H1 (cell line): Measurements from ENCODE around the gene CA10. TPM values are rescaled to one million over a fixed set of nuclear protein-coding genes. Genes with fewer than 3 reads are reported as not detected.

Experiments used
- CTCF ChIA-PET: fragments of 300-600 bp; sonication (Branson Sonifier 250); formaldehyde crosslinking; loops from one replicate; lab custom pipeline; 2021; ENCODE audit not compliant: partially characterized antibody; lab: Charles Lee
- POLR2A ChIA-PET: fragments of 300-600 bp; sonication (Branson Sonifier 250); formaldehyde crosslinking; loops from one replicate; lab custom pipeline; 2021; ENCODE audit warnings: inconsistent platforms; ENCODE audit not compliant: partially characterized antibody; lab: Charles Lee
- DNase-seq, 2 experiments: peaks; one replicate each; pipeline versions ENCODE4 v3.0.0 to v3.0.0-alpha.2; 2010 to 2022; ENCODE audit warnings: low spot score in 2 of 2, low read depth in 1 of 2, mixed read lengths in 1 of 2
- FAIRE-seq: peaks from 2 replicates; lab custom pipeline; 2011; peaks lifted over from hg19 to GRCh38; lab: Jason Lieb, UNC
- H2AFZ ChIP-seq: 2 replicates; pipeline ENCODE4 v1.8.1; 2012; ENCODE audit warnings: low read length, inconsistent platforms
- H2AK5ac ChIP-seq: 2 replicates; pipeline ENCODE4 v1.6.1; 2013; ENCODE audit warnings: low read depth, low read length
- H2BK120ac ChIP-seq: replicated peaks from 2 replicates; pipeline ENCODE3; 2013; ENCODE audit warnings: low read depth, low read length, inconsistent platforms
- H2BK12ac ChIP-seq: 2 replicates; pipeline ENCODE4 v1.6.1; 2013; ENCODE audit warnings: low read depth, low read length
- H2BK15ac ChIP-seq: 2 replicates; pipeline ENCODE4 v1.6.1; 2013; ENCODE audit warnings: low read length
- H2BK20ac ChIP-seq: 2 replicates; pipeline ENCODE4 v1.6.1; 2013; ENCODE audit warnings: low read length
- H2BK5ac ChIP-seq: 2 replicates; pipeline ENCODE4 v1.6.1; 2013; ENCODE audit warnings: low read depth, low read length
- H3K14ac ChIP-seq: 2 replicates; pipeline ENCODE4 v1.6.1; 2013; ENCODE audit warnings: inconsistent platforms; ENCODE audit not compliant: insufficient read length
- H3K18ac ChIP-seq: 2 replicates; pipeline ENCODE4 v1.6.1; 2013; ENCODE audit warnings: low read length; ENCODE audit errors: extremely low read depth
- H3K23ac ChIP-seq: 2 replicates; pipeline ENCODE4 v1.6.1; 2013; ENCODE audit warnings: inconsistent platforms; ENCODE audit not compliant: insufficient read length
- H3K23me2 ChIP-seq: 2 replicates; pipeline ENCODE4 v1.6.1; 2013; ENCODE audit warnings: low read depth, low read length
- H3K27ac ChIP-seq: 2 replicates; pipeline ENCODE4 v1.6.1; 2011; ENCODE audit warnings: low read depth, low read length, inconsistent platforms
- H3K27me3 ChIP-seq, 4 experiments: replicated peaks in 1 of 4; 1 replicate in 1 of 4; 2 replicates in 3 of 4; pipeline versions ENCODE4 v1.6.1 to v1.8.1; 2011 to 2013; ENCODE audit warnings: low read length in 3 of 4, mild to moderate bottlenecking in 3 of 4, inconsistent platforms in 2 of 4, mixed read lengths in 2 of 4, moderate library complexity in 1 of 4; ENCODE audit not compliant: control insufficient read depth in 3 of 4, insufficient read depth in 3 of 4; ENCODE audit errors: extremely low read depth in 1 of 4
- H3K36me3 ChIP-seq, 4 experiments: 2 replicates each; pipeline versions ENCODE4 v1.6.1 to v1.8.1; 2011 to 2013; ENCODE audit warnings: mild to moderate bottlenecking in 4 of 4, low read length in 3 of 4, moderate library complexity in 2 of 4, control low read depth in 1 of 4, inconsistent platforms in 1 of 4; ENCODE audit not compliant: insufficient read depth in 4 of 4, control insufficient read depth in 2 of 4
- H3K4ac ChIP-seq: replicated peaks from 2 replicates; pipeline ENCODE3; 2013; ENCODE audit warnings: low read length, low read depth, mixed read lengths, inconsistent platforms; ENCODE audit not compliant: insufficient read length
- H3K4me1 ChIP-seq, 4 experiments: replicated peaks in 1 of 4; 1 replicate in 1 of 4; 2 replicates in 3 of 4; pipeline versions ENCODE4 v1.6.1 to v1.8.1; 2011 to 2013; ENCODE audit warnings: low read length in 3 of 4, inconsistent platforms in 2 of 4, mixed read lengths in 1 of 4; ENCODE audit not compliant: insufficient read depth in 4 of 4, control insufficient read depth in 3 of 4
- H3K4me2 ChIP-seq, 2 experiments: 2 replicates each; pipeline versions ENCODE4 v1.6.1 to v1.8.1; 2011 to 2013; ENCODE audit warnings: low read depth in 2 of 2, low read length in 2 of 2, control low read depth in 1 of 2, inconsistent platforms in 1 of 2, mild to moderate bottlenecking in 1 of 2; ENCODE audit not compliant: insufficient read depth in 1 of 2
- H3K4me3 ChIP-seq, 4 experiments: fragments of 200-600, 300-600 bp in 1 of 4; sonication (generic), shearing (Covaris generic), sonication (Bioruptor Twin) in 1 of 4; 2 replicates each; pipeline versions ENCODE4 v1.5.1 to v1.8.1; 2011 to 2016; ENCODE audit warnings: low read length in 4 of 4, low read depth in 3 of 4, control low read depth in 2 of 4, inconsistent platforms in 2 of 4, mild to moderate bottlenecking in 2 of 4, mixed read lengths in 1 of 4, moderate library complexity in 1 of 4; ENCODE audit not compliant: insufficient read depth in 2 of 4; ENCODE audit errors: extremely low read depth in 1 of 4
- H3K56ac ChIP-seq: replicated peaks from 2 replicates; pipeline ENCODE3; 2013; ENCODE audit warnings: low read depth, mild to moderate bottlenecking, mixed read lengths, low read length, inconsistent platforms; ENCODE audit not compliant: insufficient read length
- H3K79me1 ChIP-seq: 2 replicates; pipeline ENCODE4 v1.6.1; 2013; ENCODE audit warnings: low read depth, low read length, control low read depth
- H3K79me2 ChIP-seq, 2 experiments: 2 replicates each; pipeline versions ENCODE4 v1.6.1 to v1.8.1; 2012 to 2013; ENCODE audit warnings: low read length in 2 of 2, mild to moderate bottlenecking in 2 of 2, inconsistent platforms in 1 of 2; ENCODE audit not compliant: insufficient read depth in 2 of 2, control insufficient read depth in 1 of 2
- H3K9ac ChIP-seq, 4 experiments: replicated peaks in 1 of 4; 1 replicate in 1 of 4; 2 replicates in 3 of 4; pipeline versions ENCODE4 v1.6.1 to v1.8.1; 2011 to 2013; ENCODE audit warnings: low read depth in 3 of 4, low read length in 3 of 4, control low read depth in 2 of 4, mild to moderate bottlenecking in 2 of 4, moderate library complexity in 2 of 4, inconsistent platforms in 1 of 4; ENCODE audit errors: extremely low read depth in 1 of 4
- H3K9me3 ChIP-seq, 2 experiments: 2 replicates each; pipeline versions ENCODE4 v1.6.1 to v1.8.1; 2012 to 2013; ENCODE audit warnings: mild to moderate bottlenecking in 2 of 2, moderate library complexity in 2 of 2, control low read depth in 1 of 2, inconsistent platforms in 1 of 2, low read depth in 1 of 2, low read length in 1 of 2, mixed read lengths in 1 of 2; ENCODE audit not compliant: insufficient read depth in 2 of 2
- H4K20me1 ChIP-seq, 2 experiments: replicated peaks in 1 of 2; 2 replicates each; pipeline versions ENCODE3 to v1.8.1; 2011 to 2013; ENCODE audit warnings: inconsistent platforms in 2 of 2, low read length in 2 of 2, mild to moderate bottlenecking in 1 of 2; ENCODE audit not compliant: insufficient read depth in 2 of 2, control insufficient read depth in 1 of 2
- H4K5ac ChIP-seq: 2 replicates; pipeline ENCODE4 v1.6.1; 2013; ENCODE audit warnings: low read length, low read depth, mixed read lengths, inconsistent platforms; ENCODE audit not compliant: insufficient read length
- H4K8ac ChIP-seq: 2 replicates; pipeline ENCODE4 v1.8.0; 2013; ENCODE audit warnings: mild to moderate bottlenecking, moderate library complexity, low read length, inconsistent platforms; ENCODE audit not compliant: insufficient read depth; ENCODE audit errors: extremely low read depth
- H4K91ac ChIP-seq: replicated peaks from 2 replicates; pipeline ENCODE3; 2013; ENCODE audit warnings: low read length, mixed read lengths, inconsistent platforms; ENCODE audit not compliant: insufficient read length
- ASH2L ChIP-seq: fragments of 200-600, 300-600 bp; sonication (generic); IDR thresholded peaks from one replicate; pipeline ENCODE4 v1.7.1; 2017; ENCODE audit warnings: low read length
- BRCA1 ChIP-seq: IDR thresholded peaks from 2 replicates; pipeline ENCODE4 v1.6.1; 2012; ENCODE audit warnings: low read depth, low read length, improper control_type of control experiment
- CHD2 ChIP-seq: IDR thresholded peaks from 2 replicates; pipeline ENCODE4 v1.6.1; 2012; ENCODE audit warnings: low read length, improper control_type of control experiment
- HDAC6 ChIP-seq: IDR thresholded peaks from one replicate; pipeline ENCODE4 v1.7.1; 2012; ENCODE audit warnings: low read depth, mild to moderate bottlenecking, inconsistent platforms, low read length, moderate library complexity
- JUND ChIP-seq: IDR thresholded peaks from 2 replicates; pipeline ENCODE4 v1.6.1; 2011; ENCODE audit warnings: mild to moderate bottlenecking, improper control_type of control experiment, low read length
- KDM4A ChIP-seq: IDR thresholded peaks from one replicate; pipeline ENCODE4 v1.7.1; 2012; ENCODE audit warnings: low read depth, mild to moderate bottlenecking, moderate library complexity, low read length, inconsistent platforms; ENCODE audit not compliant: severe bottlenecking
- MAX ChIP-seq: IDR thresholded peaks from 2 replicates; pipeline ENCODE4 v1.6.1; 2012; ENCODE audit warnings: inconsistent platforms
- PHF8 ChIP-seq: fragments of 200-600 bp; sonication (generic); conservative IDR thresholded peaks from 2 replicates; pipeline ENCODE4 v1.7.1; 2012; ENCODE audit warnings: low read depth, mild to moderate bottlenecking, inconsistent platforms, low read length, moderate library complexity
- POLR2AphosphoS5 ChIP-seq: IDR thresholded peaks from 2 replicates; pipeline ENCODE4 v1.6.1; 2011; ENCODE audit warnings: low read depth, low read length
- RBBP5 ChIP-seq: IDR thresholded peaks from 2 replicates; pipeline ENCODE4 v1.7.1; 2012; ENCODE audit warnings: low read depth, mild to moderate bottlenecking, inconsistent platforms, low read length, moderate library complexity, borderline replicate concordance
- RNF2 ChIP-seq: fragments of 200-900, 300-1000 bp; sonication (generic); IDR thresholded peaks from 2 replicates; pipeline ENCODE4 v1.7.1; 2016; ENCODE audit warnings: borderline replicate concordance, low read depth, mild to moderate bottlenecking, antibody characterized with exemption, low read length; ENCODE audit not compliant: poor library complexity, severe bottlenecking; ENCODE audit errors: missing control alignments
- SAP30 ChIP-seq: fragments of 300-600 bp; sonication (generic); IDR thresholded peaks from 2 replicates; pipeline ENCODE4 v1.7.1; 2012; ENCODE audit warnings: low read length, moderate library complexity, mild to moderate bottlenecking, inconsistent platforms; ENCODE audit not compliant: insufficient read depth, insufficient replicate concordance
- SRF ChIP-seq: IDR thresholded peaks from 2 replicates; pipeline ENCODE4 v1.6.1; 2011; ENCODE audit warnings: mild to moderate bottlenecking, low read depth, low read length, moderate library complexity
- SUZ12 ChIP-seq: fragments of 200-600 bp; sonication (generic); IDR thresholded peaks from 2 replicates; pipeline ENCODE4 v1.6.1; 2012; ENCODE audit warnings: mild to moderate bottlenecking, inconsistent platforms, low read length, moderate library complexity, mixed read lengths
- TBP ChIP-seq: IDR thresholded peaks from 2 replicates; pipeline ENCODE4 v1.6.1; 2011; ENCODE audit warnings: low read depth, low read length, improper control_type of control experiment
- WGBS, 2 experiments: shearing (Covaris generic) in 1 of 2; methylation state at CpG; one replicate each; pipeline versions ENCODE4 v1.1.6 to v1.1.7; 2013 to 2015; ENCODE audit warnings: low lambda C conversion rate in 2 of 2, mixed read lengths in 2 of 2, inconsistent platforms in 1 of 2, low coverage in 1 of 2, missing lambda C conversion rate in 1 of 2; ENCODE audit not compliant: insufficient replicate concordance in 2 of 2, insufficient coverage in 1 of 2, insufficient read length in 1 of 2; ENCODE audit errors: extremely low coverage in 1 of 2, missing lambda C conversion rate in 1 of 2; 5-methylcytosine and 5-hydroxymethylcytosine counted together
- polyA plus RNA-seq, 7 experiments: library from polyadenylated mRNA; depleted of rRNA in 3 of 7; stranded (reverse) in 5 of 7; unstranded in 2 of 7; fragments of >200 nt in 5 of 7; fragments of 200-250 nt in 2 of 7; gene quantifications; 1 replicate in 5 of 7; 2 replicates in 1 of 7; 4 replicates in 1 of 7; pipeline versions ENCODE4 v1.2.1 to v1.2.3, GENCODE V29; 2011 to 2013; ENCODE audit warnings: missing spikeins in 2 of 7, mixed read lengths in 2 of 7
- total RNA-seq: library from RNA; stranded (reverse); fragmentation: NEBNext Ultra II Directional; extraction: Animal tissue kit (Norgen Biotek cat#: 25700); gene quantifications from 2 replicates; pipeline ENCODE4 v1.2.1, GENCODE V29; 2021

CA10 gene
- total and polyA plus RNA-seq, 2 of the 8 experiments (the other 6 are each of a cell fraction or from before 2014, with no cell fraction given), result 0.60 to 0.63 TPM

GRCh38 chr17:51926448-51926847, 232.1 kb downstream of the CA10 start:
- POLR2A ChIA-PET, result no interaction called here
- FAIRE-seq, result no peak
- TF ChIP-seq ASH2L (no peak), RNF2 (no peak), KDM4A (no peak), JUND (no peak), SUZ12 (no peak), SAP30 (no peak), MAX (no peak), PHF8 (no peak), BRCA1 (no peak), CHD2 (no peak), TBP (no peak), HDAC6 (no peak), SRF (no peak), POLR2AphosphoS5 (no peak), RBBP5 (no peak)

More at GRCh38 chr17:51926448-51926847, 232.1 kb downstream of the CA10 start:
- no peaks in the 10 kb centered on the region for H3K79me1 ChIP-seq
- no peak overlapping the region for H3K23ac ChIP-seq
- no peak overlapping the region for H3K56ac ChIP-seq
- H3K4me3 ChIP-seq, result no peak overlapping the region
- no peak overlapping the region for H4K8ac ChIP-seq
- H2BK120ac ChIP-seq, result no peak overlapping the region
- no peak overlapping the region for H3K14ac ChIP-seq
- WGBS, 2 experiments, result 86% methylated on average over 4 of the region's 4 CpGs; no CpG with 5 or more reads in 1 of the 2 experiments
- H3K4me1 ChIP-seq, result no peaks in the 10 kb centered on the region
- no peak overlapping the region for H3K9ac ChIP-seq
- no peak overlapping the region for H2BK15ac ChIP-seq
- H3K23me2 ChIP-seq, result no peaks in the 10 kb centered on the region
- no peaks in the 10 kb centered on the region for H3K27me3 ChIP-seq
- H3K27ac ChIP-seq, result no peak overlapping the region
- no peak overlapping the region for H4K5ac ChIP-seq
- no peak overlapping the region for H2BK12ac ChIP-seq
- CTCF ChIA-PET, result no interaction called here
- H3K4me2 ChIP-seq, result no peak overlapping the region
- no peak overlapping the region for H2AFZ ChIP-seq
- H2BK5ac ChIP-seq, result no peak overlapping the region
- H3K36me3 ChIP-seq, result no peaks in the 10 kb centered on the region
- H3K4ac ChIP-seq, result no peak overlapping the region
- no peak overlapping the region for H3K18ac ChIP-seq
- H4K20me1 ChIP-seq, result no peaks in the 10 kb centered on the region
- H3K9me3 ChIP-seq, result no peaks in the 10 kb centered on the region
- no peak for DNase-seq
- H2AK5ac ChIP-seq, result no peak overlapping the region
- H3K79me2 ChIP-seq, result no peaks in the 10 kb centered on the region
- no peak overlapping the region for H2BK20ac ChIP-seq
- no peak overlapping the region for H4K91ac ChIP-seq
